ENCODE results near the gene MYO5C. TPM values are rescaled to one million over a fixed set of nuclear protein-coding genes. Genes with fewer than 3 reads are reported as not detected.
"Not testable (repeated sequence)": the region's sequence is repeated elsewhere in the genome, so short reads cannot be mapped to it uniquely, and the experiment has no call there.

Gene MYO5C
- polyA plus RNA-seq, 12 donors = 5.4 to 13.2 (median 8.0) TPM; not detected in 1

DNA sequence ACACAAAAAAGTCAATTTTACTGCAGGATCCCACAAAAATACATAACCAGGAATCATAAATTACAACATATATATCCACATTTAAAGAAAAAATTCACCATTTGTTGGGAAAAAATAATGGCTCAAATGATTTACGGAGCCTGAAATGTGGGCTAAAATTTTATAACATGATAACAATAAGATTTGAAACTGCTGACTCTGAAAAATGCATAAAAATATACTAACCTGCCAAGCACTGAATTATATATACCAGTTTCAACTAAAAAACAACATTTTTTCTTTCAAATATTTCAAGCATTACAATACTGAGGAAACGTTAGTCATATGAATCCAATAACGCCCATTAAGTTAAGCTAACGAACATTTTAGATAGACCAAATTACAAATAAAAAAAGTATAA lies 12.2 kb upstream of the MYO5C start:
- no peak for DNase-seq

- no peak for DNase-seq
These were observed 10.7 kb upstream of the MYO5C start for GRCh38 chr15:52306270-52306669.

GRCh38 chr15:52303093-52303772 lies 7.6 kb upstream of the MYO5C start:
- no peak for DNase-seq

GRCh38 chr15:52301265-52301847 lies 5.8 kb upstream of the MYO5C start:
- no peak for DNase-seq

DNA sequence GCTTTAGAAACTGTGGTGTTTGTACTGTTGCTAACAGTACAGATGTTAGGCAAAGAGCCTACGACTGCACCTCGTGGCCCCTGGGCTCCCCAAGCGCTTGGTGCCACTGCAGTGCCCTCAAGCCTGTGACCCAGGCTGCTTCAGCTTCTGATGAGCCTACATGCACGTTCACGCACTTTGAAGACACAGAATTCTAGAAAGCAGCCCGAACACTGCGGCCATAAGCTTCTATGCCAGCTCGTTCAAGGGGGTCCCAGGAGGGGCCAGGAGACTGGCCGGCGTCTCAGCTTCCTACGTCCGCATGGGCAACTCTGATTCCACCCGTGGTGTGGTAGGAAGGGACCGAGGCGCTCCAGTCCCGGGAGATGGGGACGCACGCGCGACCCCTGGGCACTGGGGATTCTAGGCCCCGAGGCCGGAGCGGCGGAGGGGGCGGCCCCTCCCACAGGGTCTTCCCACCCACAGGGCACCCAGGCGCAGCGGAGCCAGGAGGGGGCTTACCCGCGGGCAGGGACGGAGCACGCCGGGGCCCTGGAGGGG lies 653 bp downstream of the MYO5C start:
- no peak for DNase-seq

- no peak for DNase-seq
These were observed 2.7 kb downstream of the MYO5C start for GRCh38 chr15:52292780-52293392.

DNA sequence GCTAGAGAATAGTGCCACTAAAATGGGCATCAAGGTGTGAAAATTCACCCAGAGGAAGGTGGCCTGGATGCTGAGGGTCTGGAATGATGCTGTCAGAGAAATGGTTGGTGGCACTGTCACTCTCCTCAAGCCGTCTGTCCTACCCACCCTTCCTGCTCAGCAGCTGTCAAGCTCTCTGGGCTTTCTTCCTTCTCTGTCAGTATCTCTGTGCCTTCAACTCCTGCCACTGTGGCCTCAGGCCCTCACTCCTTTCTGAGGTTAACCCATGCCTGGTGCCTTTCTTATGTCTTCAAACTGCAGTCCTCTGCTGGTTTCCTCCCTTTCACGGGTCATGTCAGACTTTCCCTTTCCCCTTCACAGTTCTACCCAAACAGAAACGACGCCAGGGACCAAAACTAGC lies 4.4 kb downstream of the MYO5C start:
- DNase-seq = no peak

- DNase-seq = no peak
These were observed 4.8 kb downstream of the MYO5C start for GRCh38 chr15:52290800-52291199.

DNA sequence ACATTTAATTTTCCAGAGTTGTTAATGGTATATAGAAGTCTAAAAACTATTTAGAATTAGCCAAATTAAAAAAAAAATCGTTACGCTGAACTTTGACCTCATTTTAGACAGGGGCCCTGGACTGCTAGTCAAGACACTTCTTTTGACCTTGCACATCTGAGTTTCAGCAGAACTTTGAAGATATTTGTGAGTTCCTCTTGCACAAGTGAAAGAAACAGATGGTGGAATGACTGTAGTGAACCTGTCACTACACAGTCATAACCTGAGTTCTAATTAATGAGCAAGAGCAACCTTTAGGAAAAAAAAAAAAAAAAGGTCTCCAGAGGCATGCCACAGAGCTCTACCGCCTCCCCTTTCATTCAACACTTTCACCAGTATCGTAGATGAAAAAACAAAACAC lies 5.3 kb downstream of the MYO5C start:
- no peak for DNase-seq

GRCh38 chr15:52289629-52290081 lies 5.9 kb downstream of the MYO5C start:
- no peak for DNase-seq

DNA sequence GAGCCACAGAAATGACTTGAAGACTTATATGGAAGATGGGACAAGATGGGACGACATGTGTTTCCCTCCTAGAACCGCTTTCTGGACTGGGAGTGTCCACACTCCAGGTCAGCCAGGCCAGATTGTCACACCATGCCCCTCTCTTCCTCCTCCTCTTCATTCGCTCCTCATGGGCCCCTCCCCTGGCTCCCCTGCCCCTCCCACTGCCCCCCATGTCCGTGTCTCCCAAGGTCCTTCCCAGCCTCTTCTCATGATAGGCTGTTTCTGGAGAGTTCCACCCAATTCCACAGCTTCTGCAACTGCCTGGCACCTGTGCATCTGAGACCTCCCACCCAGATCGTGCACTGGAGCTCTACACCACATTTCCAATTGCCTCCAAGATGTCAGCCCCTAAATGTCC lies 6.6 kb downstream of the MYO5C start:
- DNase-seq = no peak

DNA sequence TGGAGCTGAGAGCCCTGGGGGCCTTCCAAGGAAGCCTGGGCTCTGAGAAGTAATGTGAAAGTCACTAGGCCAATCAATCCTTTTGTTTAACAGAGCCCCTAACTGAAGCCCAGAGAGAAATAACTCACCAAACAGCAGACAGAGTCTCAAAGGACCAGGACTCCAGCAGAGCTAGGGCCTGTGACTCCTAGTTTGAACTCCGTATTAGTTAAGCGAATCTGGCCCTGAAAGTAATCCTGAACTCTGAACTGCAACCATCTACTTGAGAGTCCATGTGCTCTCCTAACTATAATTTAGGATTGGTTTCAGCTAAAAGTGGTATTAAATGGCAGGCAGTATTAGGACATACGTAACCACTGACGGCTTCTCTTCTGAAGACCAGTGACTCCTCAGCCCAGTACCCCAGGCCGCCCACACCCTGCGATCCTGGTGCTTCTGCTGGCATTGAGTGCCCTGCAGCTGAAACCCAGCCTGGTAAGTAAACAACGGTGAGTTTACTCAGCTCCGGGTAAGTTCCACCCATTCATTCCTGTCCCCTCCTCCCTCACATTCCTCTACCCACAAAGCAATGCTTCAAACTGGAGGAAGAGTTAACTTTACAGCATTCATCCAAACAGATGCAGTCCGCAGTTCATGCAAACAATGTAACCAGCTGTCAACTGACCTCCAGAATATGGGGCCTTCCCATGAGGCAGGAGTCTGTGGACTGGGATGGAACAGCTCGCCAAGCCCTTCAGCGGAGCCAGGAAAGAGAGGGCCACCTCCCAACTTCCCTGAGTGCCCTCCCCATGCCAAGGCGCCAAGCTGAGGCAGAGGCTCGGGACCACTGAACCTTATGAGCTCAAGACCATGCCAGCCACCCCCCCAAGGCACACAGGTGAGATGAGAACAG lies 7.3 kb downstream of the MYO5C start:
- no peak for DNase-seq

- DNase-seq = no peak
These were observed 8.5 kb downstream of the MYO5C start for GRCh38 chr15:52287114-52287513.

DNA sequence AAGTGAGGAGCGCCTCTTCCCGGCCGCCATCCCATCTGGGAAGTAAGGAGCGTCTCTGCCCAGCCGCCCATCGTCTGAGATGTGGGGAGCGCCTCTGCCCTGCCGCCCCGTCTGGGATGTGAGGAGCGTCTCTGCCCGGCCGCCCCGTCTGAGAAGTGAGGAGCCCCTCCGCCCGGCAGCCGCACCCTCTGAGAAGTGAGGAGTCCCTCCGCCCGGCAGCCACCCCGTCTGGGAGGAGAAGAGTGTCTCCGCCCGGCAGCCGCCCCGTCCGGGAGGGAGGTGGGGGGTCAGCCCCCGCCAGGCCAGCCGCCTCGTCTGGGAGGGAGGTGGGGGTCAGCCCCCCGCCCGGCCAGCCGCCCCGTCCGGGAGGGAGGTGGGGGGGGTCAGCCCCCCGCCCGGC lies 9.7 kb downstream of the MYO5C start:
- DNase-seq = not testable (repeated sequence)

GRCh38 chr15:52284164-52284563 lies 11.4 kb downstream of the MYO5C start:
- DNase-seq = no peak

- DNase-seq = no peak
These were observed 12.3 kb downstream of the MYO5C start for GRCh38 chr15:52283281-52283680.

GRCh38 chr15:52282418-52282817 lies 13.2 kb downstream of the MYO5C start:
- no peak for DNase-seq

DNA sequence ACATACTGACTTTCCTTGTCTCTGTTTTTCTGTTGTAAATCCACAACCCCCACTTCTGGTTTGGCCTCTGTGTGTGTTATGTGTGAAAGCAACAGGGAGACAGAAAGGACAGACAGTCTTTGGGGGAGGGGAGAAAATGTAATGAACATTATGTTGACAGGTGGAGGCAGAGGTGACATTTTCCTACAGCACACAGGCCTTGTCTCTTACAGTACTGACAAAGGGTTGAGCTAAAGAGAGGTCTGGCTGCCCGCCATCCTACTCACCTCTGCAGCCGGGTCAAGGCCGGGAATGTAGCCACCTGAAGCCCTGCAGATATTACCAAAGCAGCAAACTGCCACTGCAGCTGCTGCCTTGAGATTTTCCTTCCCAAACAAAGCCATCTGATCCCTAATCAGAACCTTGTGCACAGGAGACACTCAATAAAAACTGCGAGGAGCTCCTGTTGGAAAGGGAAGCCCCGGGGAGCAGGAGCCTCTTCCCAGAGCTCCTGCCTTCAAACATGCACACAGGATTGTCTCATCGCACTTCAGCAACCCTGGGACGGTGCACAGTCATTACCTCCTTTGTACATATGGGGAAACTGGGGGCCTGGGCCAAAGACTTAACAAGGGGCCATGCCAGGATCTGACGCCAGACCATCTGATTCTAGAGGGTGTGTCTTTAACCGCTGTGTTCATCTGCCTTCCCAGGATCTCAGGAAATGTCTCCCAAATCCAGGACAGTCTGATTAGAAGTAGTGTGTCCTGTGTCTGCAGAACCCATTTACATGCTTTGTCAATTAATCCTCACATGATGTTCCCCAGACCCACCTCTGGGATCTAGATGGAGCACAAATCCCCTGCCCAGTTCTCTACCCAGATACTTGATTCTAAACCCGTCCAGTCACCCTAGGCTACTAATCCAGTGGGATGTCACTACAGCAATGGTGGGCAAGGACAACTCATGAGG lies 14.2 kb downstream of the MYO5C start:
- no peak for DNase-seq

DNA sequence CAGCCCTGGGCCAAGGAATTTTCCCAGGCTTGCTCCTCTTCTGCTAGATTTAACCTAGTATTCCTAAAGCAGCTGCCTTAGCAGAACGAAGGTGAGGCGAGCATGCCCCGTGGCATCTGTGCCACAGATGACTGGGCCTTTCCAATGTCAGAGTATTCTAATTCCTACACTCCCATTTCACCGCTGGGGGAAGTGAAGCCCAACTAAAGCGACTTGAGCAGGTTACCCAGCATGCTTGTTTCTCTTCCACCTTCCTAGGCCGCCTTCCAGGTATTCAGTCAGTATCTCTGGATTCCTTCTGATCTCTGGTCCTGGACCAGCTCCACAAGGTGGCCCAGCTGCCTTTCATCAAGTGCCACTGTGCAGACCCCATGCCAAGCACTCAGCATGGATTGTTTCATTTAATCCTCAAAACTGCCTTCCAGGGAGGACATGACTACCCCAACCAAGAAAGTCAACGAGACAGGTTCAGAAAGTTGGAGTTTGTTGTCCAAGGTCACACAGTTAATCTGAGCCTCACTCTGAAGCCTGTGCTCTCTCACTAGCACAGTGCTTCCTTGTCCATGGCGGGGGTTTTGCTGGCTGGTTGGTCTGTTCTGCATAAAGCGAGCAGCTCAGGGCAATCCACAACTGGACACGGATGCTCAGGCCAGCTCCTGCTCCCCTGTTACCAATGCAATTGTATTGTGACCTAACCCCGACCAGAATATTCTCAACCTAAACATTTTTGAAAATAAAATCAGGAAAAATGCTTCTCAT lies 15.1 kb downstream of the MYO5C start:
- DNase-seq = no peak
